SIG-M5 treated with dmso at 0.1 percent for 504 hours (cell line): Measurements from ENCODE around the gene APOB.

ENCODE experiments used
- DNase-seq: peaks from one replicate; lab custom pipeline; 2025; ENCODE audit not compliant: unreplicated experiment; lab: John Stamatoyannopoulos, UW

Gene APOB

DNA sequence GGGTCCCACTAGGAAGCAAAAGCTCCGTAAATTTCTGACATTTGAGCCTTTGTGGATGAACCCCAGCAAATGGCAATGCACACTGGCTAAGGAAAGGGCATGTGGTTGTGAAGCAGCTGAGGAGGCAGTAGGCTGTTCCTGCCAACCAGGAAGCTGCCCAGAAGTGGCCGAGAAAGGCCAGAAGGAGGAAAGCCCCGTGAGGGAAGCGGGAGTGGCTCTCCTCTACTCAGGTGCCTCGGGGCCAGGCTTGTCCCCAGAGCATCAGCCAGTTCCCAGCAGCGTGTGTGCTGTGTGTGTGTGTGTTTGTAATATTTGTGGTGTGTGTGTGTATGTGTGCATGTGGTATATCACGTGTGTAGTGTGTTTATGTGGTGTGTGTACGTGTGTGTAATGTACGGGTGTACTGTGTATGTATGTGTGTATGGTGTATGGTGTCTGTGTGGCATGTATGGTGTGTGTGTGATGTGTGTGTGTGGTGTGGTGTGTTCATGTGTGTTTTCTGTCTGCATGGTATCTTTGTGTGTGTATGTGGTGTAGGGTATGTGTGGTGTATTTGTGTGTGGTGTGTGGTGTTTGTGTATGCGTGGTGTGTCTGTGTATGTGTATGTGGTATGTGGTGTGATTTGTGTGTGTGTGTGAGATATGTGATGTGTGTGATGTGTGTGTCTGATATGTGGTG, 90.6 kb downstream of the APOB start:
- DNase-seq = no peak
